Large intestine (tissue), 3 donors: Measurements from ENCODE around the gene LRRC61. TPM values are rescaled to one million over a fixed set of nuclear protein-coding genes. Genes with fewer than 3 reads are reported as not detected.

Experiments used
- DNase-seq, 2 donors: peaks; one replicate each; pipeline versions ENCODE4 v3.0.0 to v3.0.0-alpha.2; 2013
- H3K27ac ChIP-seq: one replicate; pipeline ENCODE4 v1.5.1; 2013; ENCODE audit warnings: low read length
- H3K27me3 ChIP-seq: 2 replicates; pipeline ENCODE4 v1.6.1; 2013; ENCODE audit warnings: low read length; ENCODE audit not compliant: control insufficient read depth, insufficient read depth
- H3K36me3 ChIP-seq: 2 replicates; pipeline ENCODE4 v1.6.1; 2013; ENCODE audit warnings: low read length; ENCODE audit not compliant: control insufficient read depth, insufficient read depth
- H3K4me1 ChIP-seq: one replicate; pipeline ENCODE4 v1.6.1; 2013; ENCODE audit warnings: low read length; ENCODE audit not compliant: control insufficient read depth, insufficient read depth
- H3K4me3 ChIP-seq: one replicate; pipeline ENCODE4 v1.5.1; 2013; ENCODE audit warnings: low read length
- H3K9me3 ChIP-seq: one replicate; pipeline ENCODE4 v1.6.1; 2013; ENCODE audit warnings: mild to moderate bottlenecking, low read depth, low read length, moderate library complexity; ENCODE audit not compliant: control insufficient read depth
- WGBS: methylation state at CpG from one replicate; pipeline ENCODE4 v1.1.5; 2013; ENCODE audit warnings: low lambda C conversion rate; ENCODE audit not compliant: insufficient coverage; 5-methylcytosine and 5-hydroxymethylcytosine counted together
- polyA plus RNA-seq: library from polyadenylated mRNA; unstranded; fragments of 120-200 nt; gene quantifications from one replicate; pipeline ENCODE4 v1.2.1, GENCODE V29; 2013

The LRRC61 gene
- polyA plus RNA-seq, 1 donor = 22.8 TPM

- Histone ChIP-seq H3K4me1 (no peaks in the 10 kb centered on the region), H3K27me3 (no peaks in the 10 kb centered on the region), H3K9me3 (no peaks in the 10 kb centered on the region), H3K36me3 (no peaks in the 10 kb centered on the region), H3K4me3 (no peak overlapping the region), H3K27ac (no peak overlapping the region)
- no peak for DNase-seq
- 88% methylated on average over 3 of the region's 8 CpGs for WGBS
Observed at GRCh38 chr7:150351587-150352194, 28.5 kb downstream of the LRRC61 start.

GRCh38 chr7:150355666-150356059, 32.5 kb downstream of the LRRC61 start:
- H3K9me3 ChIP-seq = no peaks in the 10 kb centered on the region
- no peak overlapping the region for H3K4me3 ChIP-seq
- WGBS = no CpG with 5 or more reads among the region's 1 CpG
- no peaks in the 10 kb centered on the region for H3K4me1 ChIP-seq
- no peak for DNase-seq
- H3K27me3 ChIP-seq = no peaks in the 10 kb centered on the region
- H3K36me3 ChIP-seq = no peaks in the 10 kb centered on the region
- H3K27ac ChIP-seq = no peak overlapping the region

- WGBS = no CpG with 5 or more reads among the region's 6 CpGs
- H3K9me3 ChIP-seq = no peaks in the 10 kb centered on the region
- no peaks in the 10 kb centered on the region for H3K36me3 ChIP-seq
- H3K4me1 ChIP-seq = no peaks in the 10 kb centered on the region
- DNase-seq = no peak
- H3K4me3 ChIP-seq = no peak overlapping the region
- no peaks in the 10 kb centered on the region for H3K27me3 ChIP-seq
- H3K27ac ChIP-seq = no peak overlapping the region
Observed at GRCh38 chr7:150356265-150356897, 33.2 kb downstream of the LRRC61 start.

- Histone ChIP-seq H3K4me1 (no peaks in the 10 kb centered on the region), H3K27me3 (no peaks in the 10 kb centered on the region), H3K4me3 (no peak overlapping the region), H3K9me3 (no peaks in the 10 kb centered on the region), H3K27ac (no peak overlapping the region), H3K36me3 (no peaks in the 10 kb centered on the region)
- 83% methylated on average over 2 of the region's 9 CpGs for WGBS
- DNase-seq = no peak
Observed at GRCh38 chr7:150357270-150357669, 34.1 kb downstream of the LRRC61 start.

GRCh38 chr7:150357771-150358427, 34.7 kb downstream of the LRRC61 start:
- H3K27ac ChIP-seq = no peak overlapping the region
- no CpG with 5 or more reads among the region's 13 CpGs for WGBS

GRCh38 chr7:150358433-150358832, 35.3 kb downstream of the LRRC61 start:
- Histone ChIP-seq H3K27me3 (no peaks in the 10 kb centered on the region), H3K36me3 (no peaks in the 10 kb centered on the region), H3K4me3 (no peak overlapping the region), H3K4me1 (no peaks in the 10 kb centered on the region), H3K9me3 (no peaks in the 10 kb centered on the region), H3K27ac (no peak overlapping the region)
- 76% methylated on average over 3 of the region's 4 CpGs for WGBS
- no peak for DNase-seq

More at GRCh38 chr7:150357771-150358427, 34.7 kb downstream of the LRRC61 start:
- no peak for DNase-seq
- Histone ChIP-seq H3K27me3 (no peaks in the 10 kb centered on the region), H3K9me3 (no peaks in the 10 kb centered on the region), H3K36me3 (no peaks in the 10 kb centered on the region), H3K4me1 (no peaks in the 10 kb centered on the region), H3K4me3 (no peak overlapping the region)

GRCh38 chr7:150358988-150359621, 36.0 kb downstream of the LRRC61 start:
- no peaks in the 10 kb centered on the region for H3K36me3 ChIP-seq
- H3K27me3 ChIP-seq = no peaks in the 10 kb centered on the region
- no peak for DNase-seq
- H3K4me3 ChIP-seq = no peak overlapping the region
- H3K27ac ChIP-seq = no peak overlapping the region
- no peaks in the 10 kb centered on the region for H3K4me1 ChIP-seq
- H3K9me3 ChIP-seq = no peaks in the 10 kb centered on the region
- WGBS = no CpG with 5 or more reads among the region's 4 CpGs

- WGBS = no CpG with 5 or more reads among the region's 2 CpGs
- H3K9me3 ChIP-seq = no peaks in the 10 kb centered on the region
- H3K27ac ChIP-seq = no peak overlapping the region
- H3K4me3 ChIP-seq = no peak overlapping the region
- H3K4me1 ChIP-seq = no peaks in the 10 kb centered on the region
- H3K36me3 ChIP-seq = no peaks in the 10 kb centered on the region
- no peaks in the 10 kb centered on the region for H3K27me3 ChIP-seq
- no peak for DNase-seq
Observed at GRCh38 chr7:150359622-150360362, 36.6 kb downstream of the LRRC61 start.

- no peaks in the 10 kb centered on the region for H3K9me3 ChIP-seq
- H3K4me1 ChIP-seq = no peaks in the 10 kb centered on the region
- no peak for DNase-seq
- H3K4me3 ChIP-seq = no peak overlapping the region
- no peaks in the 10 kb centered on the region for H3K27me3 ChIP-seq
- WGBS = 73% methylated on average over 2 of the region's 5 CpGs
- H3K36me3 ChIP-seq = no peaks in the 10 kb centered on the region
- H3K27ac ChIP-seq = no peak overlapping the region
Observed at GRCh38 chr7:150360363-150361058, 37.4 kb downstream of the LRRC61 start.
